ENCODE results near the gene COL12A1.

COL12A1 gene

GRCh38 chr6:75205776-75206575, at the start of gene COL12A1:
Gene COL12A1 (minus strand): TSS chr6:75206053. CDS start chr6:75202792, 3,261 bp downstream.
- peak; percentile 100 for DNase-seq

DNA sequence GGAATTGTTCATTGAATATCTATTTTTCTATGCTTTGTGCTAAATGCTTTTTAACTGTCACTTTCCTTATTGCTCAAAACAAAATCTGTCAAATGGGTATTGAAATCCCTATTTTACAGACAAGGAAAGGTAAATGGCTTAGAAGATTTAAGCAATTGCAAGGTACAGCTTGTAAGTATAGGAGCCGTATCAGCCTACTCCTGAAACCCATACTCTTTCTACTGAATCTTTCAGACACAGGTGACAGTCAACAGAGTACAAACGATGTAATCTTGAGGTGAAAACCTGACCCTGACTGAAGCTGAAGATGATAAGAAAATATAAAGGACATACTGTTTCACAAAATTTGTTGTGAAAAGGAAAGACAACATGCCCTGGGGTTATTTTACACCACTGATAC, 44.7 kb upstream of the COL12A1 start:
- DNase-seq, result no peak

GRCh38 chr6:75249837-75250236, 44.0 kb upstream of the COL12A1 start:
- DNase-seq, result no peak

GRCh38 chr6:75246386-75246785, 40.5 kb upstream of the COL12A1 start:
- DNase-seq, result no peak

- no peak for DNase-seq
These were observed 38.3 kb upstream of the COL12A1 start for GRCh38 chr6:75244063-75244584.

GRCh38 chr6:75243333-75244062, 37.6 kb upstream of the COL12A1 start, which contains the start of gene COX7A2:
Gene COX7A2 (minus strand): TSS chr6:75243801. CDS start chr6:75243734, 67 bp downstream.
- DNase-seq, result peak; percentile 94

DNA sequence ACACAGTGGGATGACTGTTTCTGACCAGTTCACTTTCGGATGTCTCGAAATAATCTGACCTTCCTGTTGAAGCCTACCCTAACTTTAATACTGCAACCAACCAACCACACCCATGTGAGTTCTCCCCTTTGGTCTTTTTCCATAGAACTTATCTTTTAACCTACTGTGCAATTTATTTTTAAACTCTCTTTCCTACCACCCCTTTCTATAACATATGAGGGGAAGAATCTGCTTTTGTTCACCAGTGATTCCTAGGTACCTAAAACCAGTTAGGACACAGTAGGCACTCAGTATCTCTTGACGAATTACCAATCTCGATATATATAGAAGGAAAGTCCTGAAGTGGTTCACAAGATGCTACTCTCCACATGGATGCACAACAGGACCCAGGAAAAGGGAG, 30.8 kb upstream of the COL12A1 start:
- DNase-seq, result no peak

DNA sequence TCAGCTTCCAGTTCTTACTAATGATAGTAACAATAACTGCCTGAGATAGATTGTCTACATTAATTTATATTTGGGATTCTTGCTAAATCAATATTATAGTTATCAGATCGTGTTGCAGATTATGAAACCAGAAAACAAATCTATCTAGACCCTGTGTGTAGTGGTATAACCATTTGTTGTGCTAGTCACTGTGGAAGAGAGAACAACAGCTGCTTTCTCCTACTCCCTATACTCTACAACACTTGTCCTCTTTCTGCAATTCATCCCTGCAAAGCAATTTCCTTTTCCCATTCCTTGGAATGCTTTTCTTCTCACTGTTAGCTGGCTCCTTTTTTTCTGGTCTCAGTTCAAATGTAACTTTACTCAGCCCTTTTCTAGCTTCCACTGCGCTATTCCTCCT, 29.4 kb upstream of the COL12A1 start:
- DNase-seq, result no peak

DNA sequence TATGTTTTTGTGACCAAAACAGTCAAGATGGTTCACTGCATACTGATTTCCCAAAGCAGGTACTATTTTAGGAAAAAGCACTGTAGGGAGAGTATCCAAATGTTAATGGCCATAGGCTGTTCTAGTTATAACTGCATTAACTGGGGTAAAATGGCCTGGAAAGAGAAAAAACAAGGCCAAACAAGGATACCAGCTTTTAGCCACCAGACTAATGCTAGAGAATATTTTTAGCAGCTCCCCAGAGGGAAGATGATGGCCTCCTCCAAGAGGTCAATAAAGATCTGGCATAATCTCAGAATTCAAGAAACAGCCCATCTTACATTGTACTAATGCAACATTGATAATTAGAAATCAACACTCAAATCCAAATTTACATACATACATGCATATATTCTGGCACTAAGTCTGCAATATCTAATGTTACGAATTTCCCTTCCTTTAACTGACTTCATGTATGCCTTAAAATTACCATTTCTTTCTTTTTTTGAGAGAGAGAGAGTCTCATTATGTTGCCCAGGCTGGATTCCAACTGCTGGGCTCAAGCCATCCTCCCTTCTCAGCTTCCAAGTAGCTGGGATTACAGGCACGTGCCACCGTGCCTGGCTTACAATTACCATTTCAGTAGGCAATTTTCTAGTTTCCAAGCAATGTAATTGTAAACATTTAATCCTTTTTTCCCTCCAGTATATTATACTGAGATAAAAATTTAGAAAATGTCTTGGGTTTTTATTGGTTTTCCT, 28.4 kb upstream of the COL12A1 start:
- DNase-seq, result no peak

- no peak for DNase-seq
These were observed 27.3 kb upstream of the COL12A1 start for GRCh38 chr6:75233092-75233615.

- DNase-seq, result peak; percentile 50
These were observed 24.9 kb upstream of the COL12A1 start for GRCh38 chr6:75230484-75231325.

- DNase-seq, result no peak
These were observed 18.6 kb upstream of the COL12A1 start for GRCh38 chr6:75224303-75224926.

- DNase-seq, result no peak
These were observed 17.6 kb upstream of the COL12A1 start for GRCh38 chr6:75223428-75223827.

DNA sequence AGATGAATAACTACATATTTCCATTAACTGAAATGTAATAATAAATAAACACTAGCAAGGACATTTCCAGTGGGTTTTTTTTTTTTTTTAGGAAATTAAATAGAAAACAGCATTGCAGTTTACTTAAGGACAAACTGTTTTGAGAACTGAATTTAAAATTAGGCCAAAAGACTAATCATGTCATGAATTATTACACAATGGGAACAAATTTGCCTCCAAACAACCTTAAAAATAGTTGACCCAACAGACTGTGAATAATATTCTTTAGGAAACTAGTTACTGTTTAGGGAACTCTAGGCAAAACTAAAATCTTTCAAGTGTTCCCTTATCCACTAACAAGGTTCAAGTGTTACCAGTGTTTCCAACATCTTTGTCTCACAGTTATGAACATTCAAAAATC, 16.4 kb upstream of the COL12A1 start:
- no peak for DNase-seq

GRCh38 chr6:75221116-75221515, 15.3 kb upstream of the COL12A1 start:
- no peak for DNase-seq

DNA sequence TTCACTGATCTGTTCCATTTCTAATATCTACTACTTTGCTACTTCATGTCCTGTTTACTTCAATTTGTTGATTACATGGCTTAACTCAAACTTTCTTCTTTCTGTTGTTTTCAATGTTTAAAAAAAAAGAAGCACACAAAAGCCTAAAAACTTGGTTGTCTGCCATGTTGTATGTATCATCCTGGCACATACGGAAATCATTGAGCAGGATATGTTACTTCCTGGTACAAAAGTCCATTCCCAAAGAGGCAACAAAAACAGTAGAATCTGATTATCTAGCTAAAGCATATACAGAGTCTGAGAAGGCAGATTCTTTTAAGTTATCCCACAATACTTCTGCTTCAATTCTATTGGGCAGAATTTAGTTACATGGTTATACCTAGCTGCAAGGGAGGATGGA, 14.5 kb upstream of the COL12A1 start:
- DNase-seq, result no peak

GRCh38 chr6:75219263-75219662, 13.4 kb upstream of the COL12A1 start:
- no peak for DNase-seq

DNA sequence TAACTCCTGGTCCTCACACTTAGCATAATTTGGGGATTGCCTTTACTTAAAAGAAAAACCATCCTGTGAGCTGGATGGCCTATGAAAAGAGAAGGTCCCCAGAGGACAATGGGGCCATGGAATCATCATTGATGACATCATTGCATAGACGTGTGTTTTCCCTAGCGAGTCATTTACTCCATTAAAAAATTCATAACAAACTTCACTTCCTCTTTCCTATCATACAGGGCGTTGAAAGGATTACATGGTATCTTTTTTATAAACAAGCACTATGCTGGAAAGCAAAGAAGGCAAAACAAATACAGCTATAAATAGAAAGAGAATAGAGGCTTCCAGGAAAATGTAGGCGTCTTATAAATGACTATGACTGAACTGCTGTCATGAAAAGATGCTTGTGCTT, 11.3 kb upstream of the COL12A1 start:
- peak; percentile 20 for DNase-seq

GRCh38 chr6:75215291-75215690, 9.4 kb upstream of the COL12A1 start:
- DNase-seq, result no peak

GRCh38 chr6:75213732-75214131, 7.9 kb upstream of the COL12A1 start:
- no peak for DNase-seq

DNA sequence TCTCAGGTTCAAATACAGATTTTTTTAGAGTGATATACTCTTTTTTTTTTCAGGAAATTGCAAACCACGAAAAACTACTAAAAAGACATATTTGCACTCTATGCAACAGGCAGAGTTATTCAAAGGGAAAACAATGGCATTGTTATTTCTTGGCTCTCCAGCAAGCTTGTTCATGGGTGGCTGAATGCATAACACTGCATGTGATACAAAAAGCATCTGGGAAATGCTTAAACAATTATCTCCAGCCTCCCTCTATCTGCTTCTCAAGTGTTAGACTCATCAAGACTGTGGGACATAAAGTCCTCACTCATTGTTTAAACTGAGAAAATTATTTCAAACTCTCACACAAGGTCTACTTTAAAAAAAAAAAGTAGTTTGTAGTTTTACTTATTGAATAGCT, 7.3 kb upstream of the COL12A1 start:
- no peak for DNase-seq
